ENCODE measurements around the gene EDIL3.

DNA sequence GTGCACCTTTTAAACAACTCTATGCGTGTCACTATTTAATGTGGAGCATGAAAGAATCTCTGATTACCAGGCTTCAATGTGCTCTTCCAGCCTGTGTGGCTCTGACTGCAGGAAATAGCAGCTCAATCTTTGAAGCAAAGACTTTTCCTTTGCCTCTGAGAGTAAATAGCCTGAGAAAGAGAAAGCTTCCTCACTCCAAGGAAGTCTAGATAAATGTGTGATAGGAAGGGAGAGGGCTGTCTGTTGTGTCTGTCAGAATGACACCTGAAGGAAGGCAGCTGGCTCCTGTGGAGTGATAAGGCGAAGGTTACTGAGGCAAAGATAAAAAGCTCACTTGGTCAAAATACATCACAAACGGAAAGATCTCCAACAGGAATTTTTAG lies 458.7 kb downstream of the EDIL3 start:
- TF ChIP-seq, protein P1, sequence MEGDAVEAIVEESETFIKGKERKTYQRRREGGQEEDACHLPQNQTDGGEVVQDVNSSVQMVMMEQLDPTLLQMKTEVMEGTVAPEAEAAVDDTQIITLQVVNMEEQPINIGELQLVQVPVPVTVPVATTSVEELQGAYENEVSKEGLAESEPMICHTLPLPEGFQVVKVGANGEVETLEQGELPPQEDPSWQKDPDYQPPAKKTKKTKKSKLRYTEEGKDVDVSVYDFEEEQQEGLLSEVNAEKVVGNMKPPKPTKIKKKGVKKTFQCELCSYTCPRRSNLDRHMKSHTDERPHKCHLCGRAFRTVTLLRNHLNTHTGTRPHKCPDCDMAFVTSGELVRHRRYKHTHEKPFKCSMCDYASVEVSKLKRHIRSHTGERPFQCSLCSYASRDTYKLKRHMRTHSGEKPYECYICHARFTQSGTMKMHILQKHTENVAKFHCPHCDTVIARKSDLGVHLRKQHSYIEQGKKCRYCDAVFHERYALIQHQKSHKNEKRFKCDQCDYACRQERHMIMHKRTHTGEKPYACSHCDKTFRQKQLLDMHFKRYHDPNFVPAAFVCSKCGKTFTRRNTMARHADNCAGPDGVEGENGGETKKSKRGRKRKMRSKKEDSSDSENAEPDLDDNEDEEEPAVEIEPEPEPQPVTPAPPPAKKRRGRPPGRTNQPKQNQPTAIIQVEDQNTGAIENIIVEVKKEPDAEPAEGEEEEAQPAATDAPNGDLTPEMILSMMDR (conservative IDR thresholded peaks at IDR 0.05; ENCODE audit: low read length) = no peak
- no peak for TF ChIP-seq EZH2phosphoT487 (IDR thresholded peaks at IDR 0.05; ENCODE audit: borderline replicate concordance, low read depth, low read length)
